Activated T-cell treated with anti-CD3 and anti-CD28 coated beads, Interleukin-2, amount 50 U/mL, for 24 hours (primary cell): ENCODE measurements around the gene LDB2.

ENCODE experiments used
- DNase-seq: peaks from one replicate; pipeline ENCODE4 v3.0.0-alpha.2; 2020
- H3K27ac Mint-ChIP-seq: 2 replicates; pipeline ENCODE4 v1.8.0; 2020; ENCODE audit warnings: mild to moderate bottlenecking, mixed read lengths
- H3K27me3 Mint-ChIP-seq: 2 replicates; pipeline ENCODE4 v1.8.0; 2020; ENCODE audit warnings: mixed read lengths
- H3K36me3 Mint-ChIP-seq: 2 replicates; pipeline ENCODE4 v1.8.0; 2020; ENCODE audit warnings: low read depth, mixed read lengths
- H3K4me1 Mint-ChIP-seq: 2 replicates; pipeline ENCODE4 v1.8.0; 2020; ENCODE audit warnings: low read depth, mixed read lengths
- H3K4me3 Mint-ChIP-seq: 2 replicates; pipeline ENCODE4 v1.8.0; 2020; ENCODE audit warnings: mild to moderate bottlenecking, moderate library complexity, mixed read lengths
- H3K9me3 Mint-ChIP-seq: 2 replicates; pipeline ENCODE4 v1.8.0; 2020; ENCODE audit warnings: mixed read lengths

LDB2 gene

DNA sequence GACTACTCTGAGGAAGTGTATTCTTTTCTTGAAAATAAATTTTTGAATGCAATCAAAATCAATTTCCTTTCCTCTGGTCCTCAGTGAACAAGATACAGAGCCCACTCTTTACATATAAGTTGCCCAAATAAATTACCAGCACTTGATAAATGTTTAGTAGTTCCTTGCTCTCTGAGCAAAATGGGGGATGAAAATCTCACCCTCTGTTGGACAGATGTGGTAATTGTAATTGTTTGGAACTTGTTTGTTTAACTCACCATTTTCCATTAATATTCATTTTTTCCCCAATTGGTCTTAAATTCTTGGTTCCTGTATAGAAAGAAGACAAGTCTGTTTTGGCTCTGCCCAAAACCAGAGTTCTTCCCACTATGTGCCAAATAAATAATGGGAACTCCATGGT, 146.3 kb downstream of the LDB2 start:
- H3K27ac Mint-ChIP-seq: no peak overlapping the region
- H3K9me3 Mint-ChIP-seq: no peaks in the 10 kb centered on the region
- H3K4me3 Mint-ChIP-seq: no peak overlapping the region
- DNase-seq: no peak
- H3K27me3 Mint-ChIP-seq: peaks cover 3% of the 10 kb centered on the region
- H3K36me3 Mint-ChIP-seq: no peaks in the 10 kb centered on the region
- H3K4me1 Mint-ChIP-seq: no peaks in the 10 kb centered on the region

DNA sequence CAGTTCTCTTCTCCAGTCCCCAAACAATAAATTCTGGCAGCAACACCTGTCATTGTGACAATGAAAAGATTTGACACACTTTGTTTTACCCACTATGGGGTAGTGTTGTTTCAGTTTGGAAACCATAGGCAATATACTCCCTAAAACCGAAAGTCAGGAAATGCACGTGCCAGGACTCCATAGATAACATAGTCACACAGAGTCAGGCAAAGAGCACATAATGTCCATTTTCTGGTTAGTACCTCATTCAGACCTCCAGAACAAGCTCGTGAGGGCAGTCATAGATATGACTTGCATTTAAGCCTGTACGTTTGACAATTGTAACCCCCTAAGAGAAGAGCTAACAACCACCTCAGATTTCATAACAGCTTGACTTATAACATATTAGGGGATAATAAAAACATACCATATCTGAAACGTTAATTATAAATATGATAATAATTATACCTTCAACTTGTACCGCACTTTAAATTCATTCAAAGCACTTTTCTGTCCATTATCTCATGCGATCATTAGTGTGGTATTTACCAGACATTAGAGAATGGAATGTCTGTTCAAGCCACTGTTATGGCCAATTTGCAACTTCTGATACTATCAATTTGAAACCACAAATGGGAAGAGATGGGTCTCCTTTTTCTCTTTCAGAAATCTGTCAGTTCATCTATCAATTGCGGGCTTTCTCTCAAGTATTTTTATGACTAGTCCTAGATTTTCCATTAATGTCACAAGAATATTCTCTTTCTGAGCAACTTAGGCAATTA, 147.4 kb downstream of the LDB2 start:
- Mint-ChIP-seq H3K27ac (no peak overlapping the region), H3K4me3 (no peak overlapping the region), H3K4me1 (no peaks in the 10 kb centered on the region), H3K27me3 (peaks cover 3% of the 10 kb centered on the region), H3K36me3 (no peaks in the 10 kb centered on the region), H3K9me3 (no peaks in the 10 kb centered on the region)
- no peak for DNase-seq

DNA sequence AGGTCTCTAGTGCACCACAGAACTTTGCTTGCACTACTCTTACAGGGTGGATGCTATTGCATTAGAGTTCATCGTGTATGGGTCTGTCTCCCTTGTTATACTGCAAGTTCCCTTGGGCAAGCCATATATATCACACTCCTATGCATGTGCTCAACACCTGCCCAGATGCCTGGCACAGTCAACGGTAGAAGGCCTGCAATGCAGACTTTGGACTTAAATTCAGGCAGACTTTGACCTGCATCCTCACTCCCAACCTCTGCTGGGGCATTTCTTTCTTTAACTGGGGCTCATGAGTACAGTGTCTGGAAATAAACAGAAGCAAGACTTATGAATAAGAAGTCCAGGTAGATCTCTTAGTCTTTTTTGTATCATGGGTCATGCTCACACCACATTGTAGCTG, 148.2 kb downstream of the LDB2 start:
- no peaks in the 10 kb centered on the region for H3K4me1 Mint-ChIP-seq
- H3K4me3 Mint-ChIP-seq: no peak overlapping the region
- no peak overlapping the region for H3K27ac Mint-ChIP-seq
- DNase-seq: no peak
- no peaks in the 10 kb centered on the region for H3K36me3 Mint-ChIP-seq
- no peaks in the 10 kb centered on the region for H3K9me3 Mint-ChIP-seq
- no peaks in the 10 kb centered on the region for H3K27me3 Mint-ChIP-seq

DNA sequence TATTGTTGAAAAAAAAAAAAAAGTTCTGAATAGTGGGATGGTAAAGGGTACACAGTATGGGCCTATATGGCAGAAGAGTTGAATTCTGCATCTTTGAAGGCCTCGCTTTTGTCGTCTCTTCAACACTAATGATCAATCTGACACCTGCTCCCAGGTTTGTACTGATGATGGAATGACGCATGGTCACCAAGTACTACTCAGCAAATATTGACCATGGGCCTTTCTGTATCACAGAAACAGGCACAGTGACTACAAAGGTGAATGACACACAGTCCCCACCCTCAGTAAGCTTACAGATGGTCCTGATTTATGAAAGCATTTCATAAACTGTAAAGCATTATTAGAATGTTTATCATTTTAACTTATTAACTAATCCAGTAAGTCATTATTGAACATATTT, 152.6 kb downstream of the LDB2 start:
- no peaks in the 10 kb centered on the region for H3K36me3 Mint-ChIP-seq
- H3K9me3 Mint-ChIP-seq: no peaks in the 10 kb centered on the region
- H3K4me3 Mint-ChIP-seq: no peak overlapping the region
- no peak overlapping the region for H3K27ac Mint-ChIP-seq
- no peak for DNase-seq
- no peaks in the 10 kb centered on the region for H3K4me1 Mint-ChIP-seq
- no peaks in the 10 kb centered on the region for H3K27me3 Mint-ChIP-seq

DNA sequence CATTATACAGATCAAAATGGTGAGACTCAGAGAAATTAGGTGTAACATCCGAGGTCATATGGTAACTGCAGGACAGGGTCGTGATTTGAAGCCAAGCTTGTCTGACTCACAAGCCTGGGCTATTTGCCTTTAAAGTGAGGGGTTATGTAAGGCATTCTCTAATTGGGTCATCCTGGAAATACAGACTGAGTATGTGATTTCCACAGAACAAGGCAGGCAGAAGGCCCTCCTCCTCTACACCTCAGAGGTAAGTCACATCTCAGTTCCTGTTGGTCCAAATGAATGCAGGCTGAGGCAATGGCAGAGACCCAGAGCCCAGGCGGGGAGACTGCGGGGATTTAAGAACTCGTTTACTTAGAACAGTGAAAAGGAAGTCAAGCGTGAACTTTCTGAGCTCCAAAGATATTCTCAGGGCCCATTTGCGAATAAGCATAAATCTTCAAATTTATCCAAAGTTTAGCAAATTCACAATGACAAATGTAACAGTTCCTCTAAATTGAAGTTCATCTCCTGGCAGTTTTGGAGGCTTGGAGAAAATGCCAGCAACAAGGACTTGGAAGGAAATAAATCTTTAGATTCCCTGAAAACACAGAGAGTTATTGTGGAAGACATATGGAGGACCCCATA, 153.3 kb downstream of the LDB2 start:
- Mint-ChIP-seq H3K9me3 (no peaks in the 10 kb centered on the region), H3K4me3 (no peak overlapping the region), H3K4me1 (no peaks in the 10 kb centered on the region), H3K27ac (no peak overlapping the region), H3K36me3 (no peaks in the 10 kb centered on the region), H3K27me3 (no peaks in the 10 kb centered on the region)
- no peak for DNase-seq

DNA sequence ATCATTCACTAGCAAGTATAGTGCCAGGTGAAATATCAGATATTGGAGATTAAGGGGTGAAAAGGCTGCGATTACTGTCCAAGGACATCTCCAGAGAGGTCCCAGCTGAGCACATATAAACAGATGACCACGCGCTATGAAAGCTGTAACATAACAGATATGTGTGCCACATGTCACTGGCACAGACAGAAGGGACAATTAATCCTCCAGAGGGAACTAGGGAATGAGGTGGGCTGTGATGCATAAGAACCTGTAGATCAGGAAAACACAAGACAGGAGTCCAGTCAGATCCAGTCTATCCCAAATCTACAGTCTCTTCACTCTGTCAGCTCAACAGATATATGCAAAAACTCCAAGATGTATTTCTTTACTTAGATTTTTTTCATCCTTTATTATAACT, 157.2 kb downstream of the LDB2 start:
- H3K9me3 Mint-ChIP-seq: peaks cover 2% of the 10 kb centered on the region
- no peak overlapping the region for H3K4me3 Mint-ChIP-seq
- H3K4me1 Mint-ChIP-seq: no peaks in the 10 kb centered on the region
- H3K36me3 Mint-ChIP-seq: no peaks in the 10 kb centered on the region
- no peaks in the 10 kb centered on the region for H3K27me3 Mint-ChIP-seq
- H3K27ac Mint-ChIP-seq: no peak overlapping the region
- DNase-seq: no peak

DNA sequence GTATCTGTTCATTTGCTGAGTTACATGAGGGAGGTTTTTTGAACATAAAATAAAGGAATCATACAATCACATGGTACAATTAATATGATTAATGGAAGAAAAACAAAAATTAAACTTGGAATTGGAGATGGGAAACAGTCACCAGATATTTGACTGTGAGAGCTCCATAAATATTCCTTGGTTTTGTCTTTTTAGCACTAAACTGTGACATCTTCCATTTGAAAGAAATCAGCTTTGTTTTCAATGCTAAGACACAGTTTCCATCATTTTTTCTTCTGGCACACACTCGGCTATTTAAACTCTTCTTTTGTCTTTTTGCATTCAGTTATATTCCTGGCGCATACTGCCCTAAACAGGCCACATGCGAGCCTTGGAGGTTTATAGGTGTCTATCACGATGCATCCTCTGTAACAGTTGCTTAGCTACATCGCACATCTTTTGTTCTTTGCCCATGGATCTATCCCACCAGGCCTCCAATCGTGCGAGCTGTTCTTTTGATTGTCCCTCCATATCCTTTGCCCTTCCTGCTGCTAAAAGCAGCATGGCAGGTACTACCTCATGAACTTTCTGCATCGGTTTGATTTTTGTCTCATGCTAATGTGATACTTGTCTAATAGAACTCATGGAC, 158.3 kb downstream of the LDB2 start:
- H3K36me3 Mint-ChIP-seq: no peaks in the 10 kb centered on the region
- no peaks in the 10 kb centered on the region for H3K4me1 Mint-ChIP-seq
- DNase-seq: no peak
- no peaks in the 10 kb centered on the region for H3K27me3 Mint-ChIP-seq
- no peak overlapping the region for H3K4me3 Mint-ChIP-seq
- no peak overlapping the region for H3K27ac Mint-ChIP-seq
- peaks cover 2% of the 10 kb centered on the region for H3K9me3 Mint-ChIP-seq

DNA sequence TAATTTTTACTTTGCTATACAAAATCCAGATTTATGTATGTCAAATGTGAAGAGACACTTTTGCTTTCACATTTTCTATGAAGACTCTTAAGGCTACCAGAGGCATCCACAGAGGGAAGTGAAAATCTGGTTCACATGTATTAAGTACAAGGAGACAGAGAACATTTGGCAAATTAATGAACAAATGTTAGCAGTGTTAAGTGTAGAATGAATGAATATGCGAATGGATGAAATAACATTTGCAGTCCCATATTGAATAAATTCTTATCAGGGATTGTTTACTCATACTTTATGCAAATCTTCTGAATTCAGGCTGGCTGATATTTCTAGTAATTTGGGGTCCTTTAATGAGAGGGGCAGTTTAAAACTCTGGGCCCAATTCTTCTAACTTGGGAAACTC, 159.9 kb downstream of the LDB2 start:
- no peaks in the 10 kb centered on the region for H3K27me3 Mint-ChIP-seq
- peaks cover 2% of the 10 kb centered on the region for H3K9me3 Mint-ChIP-seq
- DNase-seq: no peak
- H3K4me1 Mint-ChIP-seq: no peaks in the 10 kb centered on the region
- no peak overlapping the region for H3K27ac Mint-ChIP-seq
- no peaks in the 10 kb centered on the region for H3K36me3 Mint-ChIP-seq
- H3K4me3 Mint-ChIP-seq: no peak overlapping the region

DNA sequence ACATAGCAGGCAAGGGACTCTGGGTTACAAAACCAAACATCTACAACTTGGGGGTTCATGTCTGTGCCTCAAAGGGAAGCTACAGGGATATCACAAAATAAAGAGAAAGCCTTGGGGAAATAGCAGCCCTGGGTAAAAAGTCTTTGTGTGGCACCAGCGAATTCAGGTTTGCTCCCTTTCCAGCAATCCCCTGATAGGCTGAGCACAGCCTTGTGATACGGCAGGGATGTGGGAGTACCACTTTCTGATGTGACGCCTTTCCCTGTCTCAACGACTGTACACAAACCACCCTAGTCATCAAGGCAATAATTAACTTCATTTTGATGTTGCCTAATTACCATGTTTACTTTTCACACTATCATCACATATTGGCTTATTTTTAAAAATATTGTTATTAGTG, 164.9 kb downstream of the LDB2 start:
- no peak overlapping the region for H3K4me3 Mint-ChIP-seq
- no peak for DNase-seq
- peaks cover 6% of the 10 kb centered on the region for H3K27me3 Mint-ChIP-seq
- H3K27ac Mint-ChIP-seq: no peak overlapping the region
- H3K36me3 Mint-ChIP-seq: no peaks in the 10 kb centered on the region
- H3K4me1 Mint-ChIP-seq: no peaks in the 10 kb centered on the region
- H3K9me3 Mint-ChIP-seq: peaks cover 2% of the 10 kb centered on the region

DNA sequence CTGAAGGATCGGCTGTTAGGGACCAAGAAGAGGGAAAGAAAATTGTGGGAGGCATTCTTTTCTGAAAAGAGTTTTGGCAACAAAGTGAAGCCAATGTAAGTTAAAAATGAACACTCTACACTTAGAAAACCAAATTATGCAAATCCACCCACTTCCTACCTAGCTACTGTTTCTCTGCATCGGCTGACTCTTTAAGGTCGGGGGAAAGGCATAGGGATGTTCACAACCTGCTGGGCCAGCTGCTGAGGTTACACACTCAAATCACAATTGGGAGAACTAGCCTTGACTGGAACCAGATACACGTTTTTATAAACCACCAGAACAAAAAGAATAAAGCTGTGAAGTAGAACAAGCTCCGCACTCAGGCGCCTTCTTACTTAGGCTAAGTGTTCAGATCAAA, 165.7 kb downstream of the LDB2 start:
- no peak for DNase-seq
- peaks cover 6% of the 10 kb centered on the region for H3K27me3 Mint-ChIP-seq
- H3K4me3 Mint-ChIP-seq: no peak overlapping the region
- H3K36me3 Mint-ChIP-seq: no peaks in the 10 kb centered on the region
- no peaks in the 10 kb centered on the region for H3K4me1 Mint-ChIP-seq
- H3K27ac Mint-ChIP-seq: no peak overlapping the region
- no peaks in the 10 kb centered on the region for H3K9me3 Mint-ChIP-seq

DNA sequence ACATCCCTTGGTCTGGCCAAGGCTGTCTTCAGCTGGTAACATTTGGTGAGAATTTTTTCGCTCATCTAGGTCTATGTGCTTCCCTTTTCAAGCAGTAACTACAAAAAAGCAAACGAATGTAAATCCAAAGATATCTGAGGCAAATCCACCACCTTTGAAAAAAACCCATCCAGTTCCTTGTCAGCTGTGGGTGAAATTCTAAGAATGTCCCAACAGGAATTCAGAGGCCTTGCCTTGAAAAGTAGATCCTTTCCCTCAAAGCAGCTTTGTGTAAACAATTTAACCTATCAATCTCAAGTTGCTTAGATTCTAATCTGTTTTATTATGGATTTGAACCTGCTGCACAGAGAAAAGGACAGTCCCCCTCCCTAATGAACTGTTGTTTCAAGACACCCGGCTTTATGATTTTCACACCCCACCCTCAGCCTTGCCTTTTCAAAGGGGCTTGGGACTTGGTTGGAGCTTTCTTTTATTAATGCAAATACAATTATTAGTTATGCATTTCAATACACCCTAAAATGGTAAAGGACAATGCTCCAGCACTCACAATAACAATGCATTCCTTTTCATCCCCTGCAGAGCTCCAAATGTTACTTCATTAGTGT, 166.6 kb downstream of the LDB2 start:
- DNase-seq: no peak
- Mint-ChIP-seq H3K4me3 (no peak overlapping the region), H3K27ac (no peak overlapping the region), H3K9me3 (no peaks in the 10 kb centered on the region), H3K27me3 (peaks cover 7% of the 10 kb centered on the region), H3K4me1 (no peaks in the 10 kb centered on the region), H3K36me3 (no peaks in the 10 kb centered on the region)

DNA sequence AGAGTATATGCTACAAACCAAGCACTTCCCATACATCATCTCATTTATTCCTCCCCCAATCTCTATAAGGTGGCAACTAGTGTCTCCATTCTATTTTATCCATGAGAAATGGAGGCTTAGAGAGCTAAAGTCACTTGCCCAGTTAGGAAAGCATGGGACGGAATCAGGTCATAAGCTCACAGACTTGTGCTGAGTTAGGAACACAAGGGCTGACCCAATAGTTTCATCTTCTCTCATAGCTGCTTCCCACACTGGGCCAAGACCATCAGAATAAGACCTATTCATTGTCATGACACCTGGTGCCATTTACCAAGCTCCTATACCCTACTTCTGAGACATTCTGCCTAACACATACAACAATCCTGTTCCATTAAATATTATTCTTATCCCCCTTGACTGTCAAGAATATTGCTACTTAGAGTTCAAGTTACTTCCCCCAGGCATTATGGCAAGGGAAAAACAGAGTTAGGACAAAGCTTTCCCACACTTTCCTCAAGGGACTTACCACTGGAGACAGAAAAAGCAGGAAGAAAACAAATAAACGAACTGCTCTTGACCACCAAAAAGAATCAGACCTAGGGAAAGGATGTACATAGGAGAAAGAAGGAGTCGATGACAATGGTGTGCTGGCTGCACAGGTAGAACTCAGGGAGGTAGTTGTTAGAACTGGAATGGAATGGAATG, 167.8 kb downstream of the LDB2 start:
- peaks cover 8% of the 10 kb centered on the region for H3K27me3 Mint-ChIP-seq

DNA sequence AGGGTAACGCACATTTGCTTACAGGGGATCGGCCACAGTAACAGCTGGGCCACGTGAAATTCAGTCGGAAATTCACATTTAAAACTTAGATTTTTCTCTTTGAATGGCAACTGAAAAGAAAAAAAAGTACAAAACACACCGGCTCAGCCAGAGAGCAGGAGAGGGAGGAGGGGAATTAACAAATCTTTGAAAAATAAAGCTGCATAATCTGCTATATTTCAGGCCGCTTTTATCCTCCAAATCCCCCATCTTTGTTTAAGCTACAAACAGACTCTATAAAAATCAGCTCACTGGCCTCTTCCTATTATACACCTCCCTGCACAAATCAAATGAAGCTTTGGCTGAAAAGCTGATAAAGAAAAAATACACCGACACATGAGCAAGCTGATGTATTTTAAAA, 169.1 kb downstream of the LDB2 start:
- Mint-ChIP-seq H3K9me3 (peaks cover 6% of the 10 kb centered on the region), H3K4me1 (no peaks in the 10 kb centered on the region), H3K27me3 (peaks cover 8% of the 10 kb centered on the region), H3K27ac (no peak overlapping the region), H3K36me3 (no peaks in the 10 kb centered on the region), H3K4me3 (no peak overlapping the region)
- no peak for DNase-seq

More for the DNA sequence above, 167.8 kb downstream of the LDB2 start:
- Mint-ChIP-seq H3K9me3 (peaks cover under 1% of the 10 kb centered on the region), H3K4me1 (no peaks in the 10 kb centered on the region), H3K36me3 (no peaks in the 10 kb centered on the region), H3K4me3 (no peak overlapping the region), H3K27ac (no peak overlapping the region)
- no peak for DNase-seq

DNA sequence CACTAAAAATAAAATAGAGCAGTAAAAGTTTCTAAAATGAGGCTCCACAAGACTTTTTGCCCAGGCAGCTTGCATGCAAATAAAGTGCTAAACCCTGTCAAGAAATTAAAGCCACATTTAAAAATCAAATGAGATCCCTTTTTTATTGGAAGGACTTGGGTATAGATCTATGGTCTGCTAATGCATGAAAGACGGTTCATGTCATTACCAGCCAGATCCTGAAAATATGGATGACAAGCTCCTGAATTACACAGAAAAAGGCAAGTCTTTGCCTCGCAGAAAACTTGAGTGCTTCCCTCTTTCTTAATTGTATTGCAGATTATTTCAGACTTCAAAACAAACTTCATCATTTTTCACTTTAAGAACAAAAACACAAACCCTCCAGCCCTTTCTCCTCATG, 169.6 kb downstream of the LDB2 start:
- no peaks in the 10 kb centered on the region for H3K4me1 Mint-ChIP-seq
- no peak overlapping the region for H3K27ac Mint-ChIP-seq
- H3K27me3 Mint-ChIP-seq: peaks cover 8% of the 10 kb centered on the region
- no peaks in the 10 kb centered on the region for H3K36me3 Mint-ChIP-seq
- DNase-seq: no peak
- peaks cover 7% of the 10 kb centered on the region for H3K9me3 Mint-ChIP-seq
- H3K4me3 Mint-ChIP-seq: no peak overlapping the region
